Mucosa of descending colon (tissue), 3 donors: ENCODE results near the gene SH3BGR. TPM values are rescaled to one million over a fixed set of nuclear protein-coding genes. Genes with fewer than 3 reads are reported as not detected.
A peak's percentile ranks its signal among the peaks of the same experiment; 100 is the strongest.

Experiments
- ATAC-seq: fragments of 200-7000 bp; cut with Tn5 transposase; one replicate; pipeline ENCODE4 v1.9.1; 2020; ENCODE audit warnings: mild to moderate bottlenecking, moderate library complexity
- DNase-seq, 3 donors: peaks; one replicate each; pipeline ENCODE4 v3.0.0-alpha.2; 2020
- H3K36me3 ChIP-seq: fragments of 200-600 bp; one replicate; pipeline ENCODE4 v1.8.0; 2021; ENCODE audit warnings: low read depth, mild to moderate bottlenecking
- H3K4me1 ChIP-seq: fragments of 200-600 bp; one replicate; pipeline ENCODE4 v1.8.0; 2021; ENCODE audit warnings: low read depth, mild to moderate bottlenecking
- H3K4me3 ChIP-seq: fragments of 200-600 bp; one replicate; pipeline ENCODE4 v1.8.0; 2021; ENCODE audit warnings: mild to moderate bottlenecking
- H3K9me3 ChIP-seq: fragments of 200-600 bp; one replicate; pipeline ENCODE4 v1.8.0; 2021; ENCODE audit warnings: mild to moderate bottlenecking
- CTCF ChIP-seq: fragments of 200-600 bp; IDR thresholded peaks from one replicate; pipeline ENCODE4 v1.8.0; 2022; ENCODE audit warnings: antibody characterized with exemption, mild to moderate bottlenecking
- intact Hi-C, 2 donors: fragments of 100-400 bp; cut with DNase I in 1 of 2; cut with micrococcal nuclease in 1 of 2; formaldehyde crosslinking; loops; one replicate each; pipeline versions ENCODE4 v1.11.0 to v1.11.1; 2022; cut with DNase I, micrococcal nuclease
- total RNA-seq, 3 donors: library from RNA; stranded (reverse); fragmentation: NEBNext Ultra II Directional in 2 of 3; extraction: Animal tissue kit (Norgen Biotek cat#: 25700) in 2 of 3; gene quantifications; one replicate each; pipeline versions ENCODE4 v1.2.1 to v1.2.4, GENCODE V29; 2021 to 2023
- donor health status: DM: no; HTN: no; CAD: no; lungs with moderate emphysema.
- donor health status: DM: no; HTN: no; CAD: no.
- donor health status: DM: no; HTN: yes; CAD: no.

Gene SH3BGR
- total RNA-seq, 3 donors from 2014 or later: 2.2 to 19.7 (median 5.0) TPM

- Histone ChIP-seq H3K9me3 (no peaks in the 10 kb centered on the region), H3K36me3 (no peaks in the 10 kb centered on the region), H3K4me3 (no peak overlapping the region), H3K4me1 (no peaks in the 10 kb centered on the region)
- intact Hi-C loops: loop anchor here (5.0 kb wide), 1 partner anchor 199 kb away; no protein-coding TSS in a partner anchor
- TF ChIP-seq CTCF: peak; percentile 70
- DNase-seq (peak in 2 of 3 donors; percentile 42 to 53), ATAC-seq (peak; percentile 91)
These were observed 66.5 kb downstream of the SH3BGR start for GRCh38 chr21:39518055-39518846.

GRCh38 chr21:39518847-39519210, 67.1 kb downstream of the SH3BGR start:
- Histone ChIP-seq H3K36me3 (no peaks in the 10 kb centered on the region), H3K4me3 (no peak overlapping the region), H3K9me3 (no peaks in the 10 kb centered on the region), H3K4me1 (peaks cover 4% of the 10 kb centered on the region)
- peak; percentile 6 for ATAC-seq
- intact Hi-C loops: loop anchor here (5.0 kb wide), 1 partner anchor 198 kb away; no protein-coding TSS in a partner anchor
- no peak for TF ChIP-seq CTCF
- no peak for DNase-seq

GRCh38 chr21:39519835-39520234, 68.1 kb downstream of the SH3BGR start:
- ATAC-seq (no peak), DNase-seq (no peak)
- Histone ChIP-seq H3K9me3 (no peaks in the 10 kb centered on the region), H3K4me3 (no peak overlapping the region), H3K4me1 (peaks cover 5% of the 10 kb centered on the region), H3K36me3 (no peaks in the 10 kb centered on the region)
- intact Hi-C loops: loop anchor here (5.0 kb wide), 1 partner anchor 197 kb away; no protein-coding TSS in a partner anchor
- no peak for TF ChIP-seq CTCF

GRCh38 chr21:39523399-39523798, 71.6 kb downstream of the SH3BGR start:
- peaks cover 5% of the 10 kb centered on the region for H3K4me1 ChIP-seq
- TF ChIP-seq CTCF: no peak
- DNase-seq (peak in 2 of 3 donors; percentile 60 to 83), ATAC-seq (peak; percentile 62)
- H3K36me3 ChIP-seq: no peaks in the 10 kb centered on the region
- no peaks in the 10 kb centered on the region for H3K9me3 ChIP-seq
- no peak overlapping the region for H3K4me3 ChIP-seq
- intact Hi-C loops: no loop called here

GRCh38 chr21:39523915-39524314, 72.1 kb downstream of the SH3BGR start:
- no peaks in the 10 kb centered on the region for H3K9me3 ChIP-seq
- no peaks in the 10 kb centered on the region for H3K36me3 ChIP-seq
- peaks cover 10% of the 10 kb centered on the region for H3K4me1 ChIP-seq
- TF ChIP-seq CTCF: no peak
- ATAC-seq (peak; percentile 1), DNase-seq (no peak)
- H3K4me3 ChIP-seq: no peak overlapping the region
- intact Hi-C loops: no loop called here
